Mucosa of rectum (tissue), 2 donors: ENCODE data around the gene APBB2.

Experiments used
- H3K27ac ChIP-seq, 2 donors: one replicate each; pipeline ENCODE4 v1.7.0; 2013; ENCODE audit warnings: inconsistent platforms in 2 of 2, low read depth in 2 of 2, low read length in 2 of 2
- H3K27me3 ChIP-seq, 2 donors: one replicate each; pipeline ENCODE4 v1.7.0; 2013; ENCODE audit warnings: low read length in 2 of 2; ENCODE audit not compliant: control insufficient read depth in 2 of 2, insufficient read depth in 2 of 2
- H3K36me3 ChIP-seq, 2 donors: one replicate each; pipeline ENCODE4 v1.7.0; 2013; ENCODE audit warnings: low read length in 2 of 2; ENCODE audit not compliant: control insufficient read depth in 2 of 2, insufficient read depth in 2 of 2
- H3K4me1 ChIP-seq, 2 donors: one replicate each; pipeline ENCODE4 v1.7.0; 2013; ENCODE audit warnings: low read length in 2 of 2, mild to moderate bottlenecking in 1 of 2; ENCODE audit not compliant: control insufficient read depth in 2 of 2, insufficient read depth in 2 of 2
- H3K4me3 ChIP-seq, 2 donors: one replicate each; pipeline ENCODE4 v1.7.0; 2013; ENCODE audit warnings: low read length in 2 of 2
- H3K9ac ChIP-seq, 2 donors: one replicate each; pipeline ENCODE4 v1.7.0; 2013; ENCODE audit warnings: low read length in 2 of 2, low read depth in 1 of 2, mild to moderate bottlenecking in 1 of 2
- H3K9me3 ChIP-seq, 2 donors: one replicate each; pipeline ENCODE4 v1.7.0; 2013; ENCODE audit warnings: low read length in 2 of 2; ENCODE audit not compliant: control insufficient read depth in 2 of 2
- donor health status: healthy.
- donor health status: Normal muscosa, but diverticular disease.

The APBB2 gene

GRCh38 chr4:41143311-41144039 lies 70.9 kb downstream of the APBB2 start:
- Histone ChIP-seq H3K4me3 (no peak overlapping the region), H3K27me3 (no peaks in the 10 kb centered on the region), H3K36me3 (no peaks in the 10 kb centered on the region), H3K9ac (peak overlapping the region in 1 of 2 donors; percentile 11), H3K4me1 (peaks cover 0 to 4% of the 10 kb centered on the region in 2 donors), H3K27ac (peak overlapping the region; percentile 62 to 72), H3K9me3 (no peaks in the 10 kb centered on the region)

GRCh38 chr4:41142376-41143310 lies 71.7 kb downstream of the APBB2 start:
- H3K9ac ChIP-seq, result peak overlapping the region in 1 of 2 donors; percentile 11
- peaks cover 0 to 4% of the 10 kb centered on the region in 2 donors for H3K4me1 ChIP-seq
- no peaks in the 10 kb centered on the region for H3K36me3 ChIP-seq
- H3K9me3 ChIP-seq, result no peaks in the 10 kb centered on the region
- peak overlapping the region; percentile 62 to 72 for H3K27ac ChIP-seq
- H3K27me3 ChIP-seq, result no peaks in the 10 kb centered on the region
- H3K4me3 ChIP-seq, result no peak overlapping the region

GRCh38 chr4:41141900-41142299 lies 72.4 kb downstream of the APBB2 start:
- Histone ChIP-seq H3K27ac (peak overlapping the region in 1 of 2 donors; percentile 72), H3K4me1 (peaks cover 0 to 4% of the 10 kb centered on the region in 2 donors), H3K9me3 (no peaks in the 10 kb centered on the region), H3K9ac (no peak overlapping the region), H3K4me3 (no peak overlapping the region), H3K36me3 (no peaks in the 10 kb centered on the region), H3K27me3 (no peaks in the 10 kb centered on the region)

GRCh38 chr4:41140410-41140809 lies 73.9 kb downstream of the APBB2 start:
- Histone ChIP-seq H3K4me1 (peaks cover 3 to 6% of the 10 kb centered on the region in 2 donors), H3K27me3 (no peaks in the 10 kb centered on the region), H3K36me3 (no peaks in the 10 kb centered on the region), H3K27ac (no peak overlapping the region), H3K9me3 (no peaks in the 10 kb centered on the region), H3K4me3 (no peak overlapping the region), H3K9ac (no peak overlapping the region)

GRCh38 chr4:41137879-41138278 lies 76.5 kb downstream of the APBB2 start:
- no peaks in the 10 kb centered on the region for H3K27me3 ChIP-seq
- no peak overlapping the region for H3K27ac ChIP-seq
- no peak overlapping the region for H3K9ac ChIP-seq
- H3K36me3 ChIP-seq, result no peaks in the 10 kb centered on the region
- no peaks in the 10 kb centered on the region for H3K9me3 ChIP-seq
- H3K4me1 ChIP-seq, result peaks cover 3 to 11% of the 10 kb centered on the region in 2 donors
- H3K4me3 ChIP-seq, result no peak overlapping the region

GRCh38 chr4:41136456-41136855 lies 77.9 kb downstream of the APBB2 start:
- Histone ChIP-seq H3K36me3 (no peaks in the 10 kb centered on the region), H3K27ac (no peak overlapping the region), H3K9me3 (no peaks in the 10 kb centered on the region), H3K27me3 (no peaks in the 10 kb centered on the region), H3K4me1 (peaks cover 3 to 14% of the 10 kb centered on the region in 2 donors), H3K4me3 (no peak overlapping the region), H3K9ac (no peak overlapping the region)

- Histone ChIP-seq H3K36me3 (no peaks in the 10 kb centered on the region), H3K27me3 (no peaks in the 10 kb centered on the region), H3K27ac (no peak overlapping the region), H3K9ac (no peak overlapping the region), H3K4me1 (peaks cover 3 to 14% of the 10 kb centered on the region in 2 donors), H3K9me3 (no peaks in the 10 kb centered on the region), H3K4me3 (no peak overlapping the region)
Observed at GRCh38 chr4:41135801-41136200, 78.5 kb downstream of the APBB2 start.

- no peak overlapping the region for H3K4me3 ChIP-seq
- no peaks in the 10 kb centered on the region for H3K9me3 ChIP-seq
- no peak overlapping the region for H3K27ac ChIP-seq
- peaks cover 3 to 14% of the 10 kb centered on the region in 2 donors for H3K4me1 ChIP-seq
- no peaks in the 10 kb centered on the region for H3K27me3 ChIP-seq
- H3K36me3 ChIP-seq, result no peaks in the 10 kb centered on the region
- no peak overlapping the region for H3K9ac ChIP-seq
Observed at GRCh38 chr4:41134581-41134980, 79.8 kb downstream of the APBB2 start.

GRCh38 chr4:41133454-41134018 lies 80.8 kb downstream of the APBB2 start:
- Histone ChIP-seq H3K9me3 (no peaks in the 10 kb centered on the region), H3K36me3 (no peaks in the 10 kb centered on the region), H3K4me3 (no peak overlapping the region), H3K27ac (no peak overlapping the region), H3K9ac (no peak overlapping the region), H3K27me3 (no peaks in the 10 kb centered on the region), H3K4me1 (peaks cover 3 to 14% of the 10 kb centered on the region in 2 donors)
